M059J (cell line): ENCODE measurements around the gene RPS27A. TPM values are rescaled to one million over a fixed set of nuclear protein-coding genes. Genes with fewer than 3 reads are reported as not detected.
"Not testable (repeated sequence)": the region's sequence is repeated elsewhere in the genome, so short reads cannot be mapped to it uniquely, and the experiment has no call there.

Experiments used
- DNase-seq: peaks from one replicate; pipeline ENCODE4 v3.0.0-alpha.2; 2012; ENCODE audit warnings: low read depth
- total RNA-seq: library from RNA; depleted of rRNA; stranded (reverse); fragments of >200 nt; shearing (Covaris generic); gene quantifications from 2 replicates; pipeline ENCODE4 v1.2.3, GENCODE V29; 2014; rRNA removed

The RPS27A gene
- 1,237 and 1,604 TPM in 2 replicates for total RNA-seq

DNA sequence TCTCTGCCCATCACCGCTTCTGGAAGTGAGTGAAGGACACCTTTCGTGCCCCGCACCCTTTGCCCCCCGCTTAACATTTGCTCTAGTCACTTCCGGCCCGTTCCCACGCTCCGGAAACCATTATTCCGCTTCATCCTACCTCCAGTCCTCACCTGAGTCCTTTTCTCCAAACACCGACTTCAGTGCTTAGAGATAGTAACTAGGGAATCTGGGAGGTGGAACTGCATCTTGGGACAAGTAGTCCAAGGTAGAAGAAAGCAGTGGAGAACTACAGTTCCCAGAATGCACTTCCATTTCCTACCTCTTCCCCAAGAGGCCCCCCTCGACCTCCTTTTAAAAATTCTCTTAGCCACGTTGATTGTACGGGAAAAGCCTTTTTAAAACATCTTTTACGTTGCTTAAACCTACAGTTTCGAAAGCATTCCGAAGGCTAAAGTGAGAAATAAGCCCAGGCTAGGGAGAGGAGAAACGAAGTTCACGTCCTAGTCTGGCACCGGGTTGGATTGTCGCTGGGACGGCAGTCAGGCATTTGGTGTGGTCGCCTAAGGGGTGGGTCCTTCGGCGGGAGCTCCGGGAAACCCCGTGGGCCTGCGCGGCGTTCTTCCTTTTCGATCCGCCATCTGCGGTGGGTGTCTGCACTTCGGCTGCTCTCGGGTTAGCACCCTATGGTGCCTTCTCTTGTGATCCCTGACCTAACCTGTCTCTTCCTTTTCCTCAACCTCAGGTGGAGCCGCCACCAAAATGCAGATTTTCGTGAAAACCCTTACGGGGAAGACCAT lies at the start of gene RPS27A, which contains the start of gene CLHC1:
TSS of gene RPS27A (plus strand) at position 605 of the 779 bp plus-strand sequence. CDS start at position 742, 137 bp downstream.
TSS of gene CLHC1 (minus strand) at position 210 of the 779 bp plus-strand sequence. CDS start 9,882 bp downstream, outside the sequence.
- DNase-seq: peak; percentile 97

DNA sequence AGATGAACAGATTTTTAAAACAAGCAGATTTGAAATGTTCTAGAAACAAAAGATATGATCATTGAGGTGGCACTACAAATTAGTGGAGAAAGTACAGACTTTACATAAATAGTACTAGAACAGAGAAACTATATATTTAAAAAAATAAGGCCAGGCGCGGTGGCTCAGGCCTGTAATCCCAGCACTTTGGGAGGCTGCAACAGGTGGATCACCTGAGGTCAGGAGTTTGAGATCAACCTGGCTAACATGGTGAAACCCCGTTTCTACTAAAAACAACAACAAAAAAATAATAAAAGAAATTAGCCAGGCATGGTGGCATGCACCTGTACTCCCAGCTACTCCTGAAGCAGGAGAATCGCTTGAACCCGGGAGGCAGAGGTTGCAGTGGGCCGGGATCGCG lies 45.7 kb upstream of the RPS27A start:
- not testable (repeated sequence) for DNase-seq

DNA sequence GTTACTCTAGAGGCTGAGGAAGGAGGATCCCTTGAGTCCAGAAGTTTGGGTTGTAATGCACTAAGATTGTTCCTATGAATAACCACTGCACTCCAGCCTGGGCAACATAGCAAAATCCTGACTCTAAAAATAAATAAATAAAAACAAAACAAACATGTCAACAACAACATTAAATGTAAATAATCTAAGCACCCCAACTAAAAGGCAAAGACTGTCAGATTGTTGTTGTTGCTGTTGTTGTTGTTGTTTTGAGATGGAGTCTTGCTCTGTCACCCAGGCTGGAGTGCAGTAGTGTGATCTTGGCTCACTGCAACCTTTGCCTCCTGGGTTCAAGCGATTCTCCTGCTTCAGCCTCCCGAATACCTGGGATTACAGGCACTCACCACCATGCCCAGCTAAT lies 40.6 kb upstream of the RPS27A start:
- not testable (repeated sequence) for DNase-seq

DNA sequence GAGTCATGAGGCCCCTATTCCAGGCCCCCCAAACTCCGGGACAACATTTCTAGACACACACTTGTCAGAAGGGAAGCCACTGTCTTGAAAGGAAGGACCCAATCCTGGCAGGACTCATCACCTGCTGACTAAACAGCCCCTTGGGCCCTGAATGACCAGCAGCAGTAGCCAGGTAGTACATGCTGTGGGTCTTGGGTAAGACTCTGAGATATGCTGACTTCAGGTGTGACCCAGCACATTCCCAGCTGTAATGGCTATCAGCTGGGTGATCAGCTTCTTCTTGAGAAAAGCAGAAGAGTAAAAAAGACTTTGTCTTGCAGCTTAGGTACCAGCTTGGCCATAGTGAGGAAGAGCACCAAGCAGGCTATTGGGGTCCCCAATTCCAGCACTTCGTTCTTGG lies 36.0 kb upstream of the RPS27A start:
- no peak for DNase-seq

DNA sequence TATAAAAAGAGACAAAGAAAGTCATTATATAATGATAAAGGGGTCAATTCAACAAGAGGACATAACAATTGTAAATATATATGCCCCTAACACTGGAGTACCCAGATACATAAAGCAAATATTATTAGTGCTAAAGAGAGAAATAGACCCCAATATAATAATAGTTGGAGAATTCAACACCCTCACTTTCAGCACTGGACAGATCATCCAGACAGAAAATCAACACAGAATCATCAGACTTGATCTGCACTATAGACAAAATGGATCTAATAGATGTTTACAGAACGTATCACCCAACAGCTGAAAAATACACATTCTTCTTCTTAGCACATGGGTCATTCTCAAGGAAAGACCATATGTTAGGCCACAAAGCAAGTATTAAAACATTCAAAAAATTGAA lies 32.1 kb upstream of the RPS27A start:
- no peak for DNase-seq

DNA sequence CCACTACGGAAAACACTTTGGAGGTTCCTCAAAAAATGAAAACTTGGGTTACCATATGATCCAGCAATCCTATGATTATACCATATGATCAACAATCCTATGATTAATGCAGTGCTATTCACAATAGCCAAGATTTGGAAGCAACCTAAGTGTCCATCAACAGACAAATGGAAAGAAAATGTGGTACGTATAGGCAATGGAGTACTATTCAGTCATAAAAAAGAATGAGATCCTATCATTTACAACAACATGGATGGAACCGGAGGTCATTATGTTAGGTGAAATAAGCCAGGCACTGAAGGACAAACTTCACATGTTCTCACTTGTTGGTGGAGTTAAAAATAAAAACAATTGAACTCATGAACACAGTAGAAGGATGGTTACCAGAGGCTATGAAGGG lies 28.0 kb upstream of the RPS27A start:
- no peak for DNase-seq

DNA sequence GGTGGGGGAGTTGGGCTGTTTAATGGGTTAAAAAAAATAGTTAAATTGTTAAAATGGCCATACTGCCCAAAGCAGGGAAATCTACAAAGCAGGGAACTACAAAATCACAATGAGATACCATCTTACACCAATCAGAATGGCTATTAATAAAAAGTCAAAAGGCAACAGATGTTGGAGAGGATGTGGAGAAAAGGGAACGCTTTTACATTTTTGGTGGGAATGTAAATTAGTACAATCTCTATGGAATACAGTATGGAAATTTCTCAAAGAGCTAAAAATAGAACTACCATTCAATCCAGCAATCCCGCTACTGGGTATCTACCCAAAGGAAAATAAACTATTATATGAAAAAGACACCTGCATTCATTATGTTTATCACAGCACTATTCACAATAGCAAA lies 27.5 kb upstream of the RPS27A start:
- DNase-seq: no peak

DNA sequence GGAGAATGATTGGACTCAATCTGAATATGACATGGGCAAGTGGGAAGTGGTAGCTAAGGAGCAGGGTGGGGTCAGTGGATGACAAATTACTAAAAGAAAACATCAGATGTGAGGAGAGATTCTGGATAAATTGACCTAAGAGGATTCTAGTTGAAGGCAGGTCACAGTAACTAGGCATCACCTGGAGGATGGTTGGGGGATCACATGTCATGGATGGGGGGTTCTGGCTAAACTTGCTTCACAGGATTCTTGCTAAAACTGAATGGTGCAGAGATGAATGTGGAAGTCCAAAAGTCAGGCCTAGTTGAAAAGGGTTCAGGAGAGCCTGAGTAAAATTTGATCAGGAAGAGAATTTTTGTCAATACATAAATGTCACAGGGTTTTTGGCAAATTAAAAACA lies 18.7 kb upstream of the RPS27A start:
- no peak for DNase-seq

DNA sequence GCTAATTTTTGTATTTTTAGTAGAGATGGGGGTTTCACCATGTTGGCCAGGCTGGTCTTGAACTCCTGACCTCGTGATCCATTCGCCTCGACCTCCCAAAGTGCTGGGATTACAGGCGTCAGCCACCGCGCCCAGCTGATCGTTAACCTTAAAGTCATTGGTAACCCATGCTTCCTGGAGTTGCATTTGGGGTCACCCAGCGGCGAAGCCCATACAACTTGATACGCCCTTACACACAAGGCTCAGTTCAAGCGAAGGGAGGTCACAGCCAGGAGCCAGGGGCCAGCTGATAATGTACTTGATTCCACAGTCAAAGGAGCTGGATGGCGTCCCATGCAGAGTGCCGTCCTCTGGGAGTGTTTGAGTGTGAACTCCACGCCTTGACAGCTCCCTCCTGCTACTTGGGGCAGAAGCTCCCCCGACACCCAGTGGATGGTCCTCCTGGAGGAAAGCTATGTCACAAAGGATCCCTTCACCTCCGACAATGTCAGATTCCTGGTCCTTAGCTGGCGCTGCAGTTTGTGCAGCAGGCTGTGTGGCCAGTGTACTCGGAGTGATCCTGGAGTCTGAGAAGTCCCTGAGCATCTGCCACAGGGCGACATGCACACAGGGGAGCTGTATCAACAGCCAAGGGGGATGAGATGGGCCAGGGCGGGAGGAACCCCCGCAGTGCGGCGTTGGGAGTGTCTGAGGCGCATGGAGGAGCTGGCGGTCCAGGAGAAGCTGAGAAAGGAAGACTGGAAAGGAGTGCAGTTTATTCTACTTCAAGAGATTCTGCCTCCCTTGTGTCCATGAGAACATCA lies 8.3 kb upstream of the RPS27A start:
- no peak for DNase-seq

DNA sequence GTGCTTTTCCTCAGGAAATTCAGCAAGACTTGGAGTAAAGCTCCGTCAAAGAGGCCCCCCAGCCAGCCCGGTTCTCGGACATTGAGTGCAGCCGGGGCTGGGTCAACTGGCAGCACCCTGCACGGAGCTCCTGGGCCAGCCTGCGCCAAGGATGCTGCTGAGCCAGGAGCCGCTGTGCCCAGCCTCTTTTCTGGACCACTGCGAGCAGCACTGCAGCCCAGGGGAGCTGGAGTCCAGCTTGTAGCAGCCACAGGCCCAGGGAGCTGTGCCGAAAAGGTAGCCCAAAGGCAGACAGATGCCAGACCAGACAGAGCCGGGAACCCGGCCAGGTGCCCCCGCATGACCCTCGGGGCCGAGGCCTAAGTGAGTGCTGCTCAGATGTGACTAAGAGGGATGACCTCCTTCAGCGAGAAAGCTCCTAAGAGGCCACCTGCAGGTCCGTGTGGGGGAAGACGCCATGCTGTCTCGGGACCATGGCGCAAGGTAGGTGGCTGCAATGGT lies 7.7 kb upstream of the RPS27A start:
- peak; percentile 28 for DNase-seq

DNA sequence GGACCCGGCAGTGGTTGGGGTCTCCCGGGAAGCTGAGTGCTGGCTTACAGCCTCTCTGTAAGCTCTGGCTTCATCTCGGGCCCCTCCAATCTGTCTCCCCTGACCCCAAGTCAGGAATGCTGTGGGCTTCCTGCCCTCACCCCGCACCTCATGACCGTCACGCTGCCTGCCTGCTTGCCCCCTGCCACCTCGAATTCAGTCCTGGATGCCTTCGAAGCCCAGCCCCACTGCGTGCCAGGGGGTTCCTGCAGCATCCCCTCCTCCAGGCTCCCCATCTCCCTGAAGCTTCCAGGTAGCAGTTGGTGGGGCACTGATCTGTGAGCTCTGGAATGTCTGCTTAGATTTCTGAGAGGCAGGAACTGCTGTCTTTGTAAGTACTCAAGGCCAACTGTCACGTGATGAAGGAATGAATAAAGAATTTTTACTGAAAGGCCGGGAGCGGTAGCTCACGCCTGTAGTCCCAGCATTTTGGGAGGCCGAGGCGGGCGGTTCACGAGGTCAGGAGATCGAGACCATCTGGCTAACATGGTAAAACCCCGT lies 6.9 kb upstream of the RPS27A start:
- no peak for DNase-seq

DNA sequence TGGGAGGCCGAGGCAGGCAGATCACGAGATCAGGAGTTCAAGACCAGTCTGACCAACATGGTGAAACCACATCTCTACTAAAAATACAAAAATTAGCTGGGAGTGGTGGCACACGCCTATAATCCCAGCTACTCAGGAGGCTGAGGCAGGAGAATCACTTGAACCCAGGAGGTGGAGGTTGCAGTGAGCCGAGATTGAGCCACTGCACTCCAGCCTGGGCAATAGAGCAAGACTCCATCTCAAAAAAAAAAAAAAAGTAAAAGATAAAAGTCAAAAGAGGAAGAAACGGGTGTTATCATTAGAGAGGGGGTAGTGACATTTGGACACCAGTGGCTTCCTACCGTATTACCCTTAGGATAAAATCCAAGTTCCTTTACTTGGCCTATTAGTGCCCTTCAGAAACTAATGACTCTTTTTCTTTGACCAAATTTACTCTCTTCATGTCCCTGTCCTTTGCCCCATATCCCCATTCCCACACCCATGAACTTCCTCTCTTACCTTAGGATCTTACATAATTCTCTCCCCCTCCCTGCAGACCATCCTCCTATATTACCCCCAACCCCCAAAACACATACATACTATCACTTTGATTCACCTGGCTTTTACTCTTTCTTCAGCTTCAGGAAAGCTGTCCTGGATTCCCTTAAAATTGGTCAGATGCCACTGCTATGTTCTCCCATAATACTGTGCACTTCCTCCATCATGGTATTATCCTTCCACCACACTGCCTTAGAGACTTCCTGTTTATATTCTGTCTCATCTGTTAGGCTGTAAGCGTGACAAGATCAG lies 4.9 kb upstream of the RPS27A start:
- peak; percentile 15 for DNase-seq

DNA sequence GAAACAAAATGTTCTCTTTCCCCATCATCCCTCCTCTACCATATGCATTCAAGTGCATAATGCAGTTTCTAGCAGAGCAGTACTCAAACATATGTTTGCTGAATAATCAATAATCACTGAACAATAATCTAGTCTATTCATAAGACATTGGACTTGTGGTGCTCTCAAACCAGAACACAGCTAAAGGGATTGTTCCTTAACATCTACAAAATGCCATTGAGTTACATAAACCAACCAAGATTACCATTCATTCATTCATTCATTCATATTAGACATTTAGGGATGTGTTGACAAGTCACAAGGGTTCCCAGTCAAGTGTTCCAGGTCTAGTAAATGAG lies 4.3 kb upstream of the RPS27A start:
- DNase-seq: no peak

DNA sequence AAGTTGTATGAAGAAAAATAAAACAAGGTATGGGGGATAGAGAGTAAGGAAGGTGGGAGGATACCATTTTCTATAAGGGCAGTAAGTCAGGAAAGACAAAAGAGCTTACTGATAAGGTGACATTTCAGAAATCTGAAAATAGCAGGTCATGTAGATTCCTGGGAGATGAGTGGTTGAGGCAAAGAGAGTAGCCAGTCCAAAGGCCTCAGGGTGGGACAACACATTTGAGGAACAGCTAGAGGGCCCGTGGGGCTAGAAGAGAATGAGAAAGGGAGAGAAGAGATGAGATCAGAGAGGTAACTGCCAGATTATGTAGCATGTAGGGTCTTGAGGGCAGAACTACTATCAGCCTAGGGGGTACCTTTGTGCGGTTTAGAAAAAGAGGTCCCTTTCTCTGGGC lies 3.3 kb upstream of the RPS27A start:
- no peak for DNase-seq

DNA sequence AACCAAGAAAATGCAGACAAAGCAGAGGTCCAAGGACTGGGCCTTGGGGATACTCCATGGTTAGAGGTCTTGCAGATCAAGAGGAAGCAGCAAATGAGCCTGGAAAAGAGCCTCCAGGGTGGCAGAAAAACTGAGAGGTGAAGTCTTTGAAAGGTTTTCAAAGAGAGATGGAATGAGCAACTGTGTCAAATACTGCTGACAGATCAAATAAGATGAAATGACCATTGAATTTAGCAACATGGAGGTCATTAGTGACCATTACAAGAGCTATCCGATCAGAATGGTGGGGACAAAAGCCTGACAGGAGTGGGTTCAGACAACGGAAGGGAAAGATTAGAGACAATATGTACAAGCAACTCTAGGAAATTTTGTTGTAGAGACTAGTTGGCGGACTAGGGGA lies 1.9 kb upstream of the RPS27A start:
- no peak for DNase-seq

DNA sequence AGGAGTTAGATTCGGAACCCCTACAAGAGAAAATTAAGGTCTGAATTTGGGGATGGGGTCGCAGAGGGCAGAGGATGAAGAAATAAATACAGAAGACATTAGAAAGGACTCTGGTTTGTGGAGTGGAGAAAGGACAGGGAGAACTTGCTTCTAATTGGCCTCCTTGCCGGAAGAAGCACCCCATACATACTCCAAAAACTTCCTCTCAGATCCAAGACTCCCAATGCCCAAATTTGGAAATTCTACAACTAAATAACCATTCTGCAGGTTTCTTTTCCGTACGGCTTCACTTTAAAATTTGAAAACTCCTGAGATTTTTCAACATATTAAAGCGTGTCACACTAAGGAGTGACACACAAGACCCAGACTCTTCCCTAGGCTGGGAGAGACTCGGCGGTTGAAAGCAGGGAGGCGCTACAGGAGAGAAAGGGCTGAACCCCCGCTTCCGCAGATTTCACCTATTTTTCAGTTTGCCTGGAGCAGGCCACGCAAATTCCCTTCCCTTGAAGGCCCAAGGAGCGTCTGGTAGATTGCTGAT lies 873 bp upstream of the RPS27A start:
- no peak for DNase-seq

DNA sequence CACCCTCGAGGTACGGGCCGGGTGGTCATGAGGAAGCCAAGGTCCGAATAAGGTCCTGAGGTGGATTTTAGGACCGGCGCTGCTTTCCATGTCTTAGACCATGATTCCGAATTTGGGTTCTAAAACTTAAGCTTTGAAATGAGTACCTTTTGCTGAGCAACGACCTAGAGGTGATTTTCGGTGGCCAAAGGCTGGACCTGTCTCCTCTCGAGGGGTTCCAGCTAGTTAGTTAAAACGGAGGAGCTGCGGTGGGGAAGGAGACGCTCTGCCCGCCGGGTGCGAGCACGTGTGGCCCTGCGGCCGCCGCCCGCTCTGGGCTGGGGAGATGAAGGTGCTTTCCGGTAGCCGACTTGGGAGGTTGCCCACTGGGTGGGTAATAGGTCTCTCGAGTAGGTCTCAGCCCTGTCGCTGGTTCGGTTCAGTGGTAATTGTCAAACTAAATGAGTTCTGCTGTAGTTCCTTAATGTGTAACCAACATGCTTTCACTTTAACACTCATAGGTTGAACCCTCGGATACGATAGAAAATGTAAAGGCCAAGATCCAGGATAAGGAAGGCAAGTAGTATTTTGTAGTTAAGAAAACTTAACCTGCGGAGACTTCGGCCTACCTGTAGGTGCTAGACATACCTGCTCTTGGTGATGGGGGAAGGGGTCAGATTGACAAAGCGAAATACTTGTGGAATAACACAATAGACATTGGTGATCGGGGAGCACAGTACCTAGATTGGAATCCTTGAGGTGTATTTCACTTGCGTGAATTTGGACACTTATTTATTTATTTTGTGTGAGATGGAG lies 572 bp downstream of the RPS27A start:
- DNase-seq: peak; percentile 40

DNA sequence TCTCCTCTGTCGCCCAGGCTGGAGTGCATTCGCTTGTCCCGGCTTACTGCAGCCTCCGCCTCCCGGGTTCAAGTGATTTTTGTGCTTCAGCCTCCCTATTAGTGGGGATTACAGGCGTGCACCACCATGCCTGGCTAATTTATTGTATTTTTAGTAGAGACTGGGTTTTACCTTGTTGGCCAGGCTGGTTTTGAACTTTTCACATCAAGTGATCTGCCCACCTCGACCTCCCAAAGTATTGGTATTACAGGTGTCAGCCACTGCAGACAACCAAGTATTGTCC lies 1.1 kb downstream of the RPS27A start:
- no peak for DNase-seq

DNA sequence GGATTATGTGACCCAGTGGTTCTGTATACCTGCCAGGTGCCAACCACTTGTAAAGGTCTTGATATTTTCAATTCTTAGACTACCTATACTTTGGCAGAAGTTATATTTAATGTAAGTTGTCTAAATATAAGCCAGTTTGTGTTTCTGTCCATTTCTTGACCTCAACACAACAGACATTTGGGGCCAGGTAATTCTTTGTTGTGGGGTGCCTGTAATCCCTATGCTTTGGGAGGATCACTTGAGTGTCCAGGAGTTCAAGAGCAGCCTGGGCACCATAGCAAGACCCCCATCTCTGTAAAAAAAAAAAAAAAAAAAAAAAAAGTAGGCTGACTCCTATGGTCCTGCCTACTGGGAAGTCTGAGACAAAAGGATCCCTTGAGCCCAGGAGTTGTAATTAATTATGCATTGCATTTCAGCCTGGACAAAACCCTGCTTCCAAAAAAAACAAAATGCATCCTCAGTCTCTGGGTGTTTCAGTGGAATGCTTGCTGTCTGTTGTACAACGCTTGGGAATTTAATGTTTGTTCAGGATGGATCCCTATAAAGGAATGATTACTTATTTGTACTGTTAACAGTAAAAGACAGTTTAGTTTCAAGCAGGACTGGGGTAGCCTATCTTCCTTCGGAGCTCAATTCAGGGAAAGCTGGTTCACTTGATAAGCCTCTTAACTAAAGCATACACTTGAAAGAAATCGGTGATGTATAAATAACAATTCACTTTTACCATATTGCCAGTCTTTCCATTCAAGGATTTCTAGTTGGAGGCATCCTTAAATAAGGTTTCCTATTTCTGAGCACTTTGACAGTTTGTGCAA lies 3.4 kb downstream of the RPS27A start:
- no peak for DNase-seq

DNA sequence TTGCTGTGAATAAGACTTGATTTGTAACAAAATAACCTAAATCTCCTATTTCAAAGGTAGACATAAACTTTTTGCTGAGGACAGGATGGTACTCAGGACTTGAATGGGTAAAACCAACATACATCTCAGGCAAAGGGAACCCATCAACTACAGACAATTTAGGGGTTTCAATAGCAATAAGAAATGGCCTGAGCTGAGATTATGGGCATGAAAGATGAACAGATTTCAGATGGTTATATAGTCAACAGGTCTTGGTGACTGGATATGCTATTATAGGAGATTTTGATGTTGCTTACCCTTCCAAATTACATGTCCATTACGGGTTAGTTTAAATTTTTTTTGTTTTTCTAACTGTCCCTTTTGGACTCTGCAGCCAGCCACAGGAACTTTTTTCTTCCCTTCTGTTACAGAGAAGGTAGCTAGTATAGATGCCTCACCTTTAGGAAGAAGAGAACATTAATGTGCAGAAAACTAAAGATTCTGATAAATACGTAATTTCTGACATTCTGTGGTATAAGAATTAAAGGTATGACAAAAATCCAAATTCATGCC lies 4.6 kb downstream of the RPS27A start:
- DNase-seq: no peak
